Measurements from ENCODE around the gene HM13. TPM values are rescaled to one million over a fixed set of nuclear protein-coding genes. Genes with fewer than 3 reads are reported as not detected.

The HM13 gene
- total and polyA plus RNA-seq, 2 of the 13 experiments (the other 11 are each of a cell fraction or from before 2014, with no cell fraction given): 118 to 243 TPM

DNA sequence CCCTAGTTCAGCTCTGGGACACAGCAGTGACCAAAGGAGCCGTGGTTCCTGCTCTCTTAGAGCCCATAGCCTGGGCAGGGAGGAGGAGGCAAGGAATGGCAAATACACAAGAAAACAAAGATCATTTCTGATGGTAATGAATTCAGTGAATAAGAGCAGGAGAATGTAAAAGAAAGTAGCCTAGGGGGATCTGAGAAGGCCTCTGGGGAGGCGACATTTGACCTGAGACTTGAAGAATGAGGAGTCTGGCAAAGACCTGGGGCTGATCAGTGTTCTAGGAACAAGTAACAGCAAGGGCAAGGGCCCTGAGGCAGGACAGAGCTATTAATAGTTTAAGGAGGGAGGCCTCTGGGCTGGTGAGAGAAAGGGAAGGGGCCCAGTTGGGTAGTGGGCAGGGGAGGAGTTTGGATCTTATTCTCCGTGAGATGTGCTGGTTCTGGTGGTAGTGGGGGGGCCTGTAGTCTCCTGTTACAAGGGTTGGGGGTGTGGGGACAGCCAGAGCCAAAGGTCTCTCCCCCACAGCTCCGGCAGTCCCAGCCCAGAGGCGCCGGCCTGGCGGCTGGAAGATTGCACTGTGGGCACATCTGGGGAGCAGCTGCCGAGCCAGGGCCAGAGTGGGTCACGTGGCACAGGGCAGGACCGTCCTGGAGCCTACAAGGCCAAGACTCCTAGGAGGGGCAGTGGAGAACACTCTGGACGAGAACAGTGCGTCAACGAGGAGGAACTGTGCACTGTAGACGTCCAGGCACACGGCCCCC lies 81.6 kb downstream of the HM13 start (continued):
- TF ChIP-seq KDM1A (CRISPR knock-in tag; IDR thresholded peaks at IDR 0.05) (no peak), SP140L (CRISPR knock-in tag; IDR thresholded peaks at IDR 0.05; ENCODE audit: borderline replicate concordance) (no peak), FOXC1 (CRISPR knock-in tag; IDR thresholded peaks at IDR 0.05; ENCODE audit: borderline replicate concordance) (peak; percentile 19; the same call in 1 of the 2 replicates), ATF7-NPFF (CRISPR knock-in tag; IDR thresholded peaks at IDR 0.05; ENCODE audit: low read depth) (no peak), FOXJ3 (CRISPR knock-in tag; IDR thresholded peaks at IDR 0.05; ENCODE audit: borderline replicate concordance) (peak; percentile 62), YY1 (IDR thresholded peaks at IDR 0.05; ENCODE audit: insufficient read depth, insufficient replicate concordance, low read depth, low read length) (peak; percentile 50), ZNF776 (CRISPR knock-in tag; IDR thresholded peaks at IDR 0.05) (peak; percentile 58; the same call in 1 of the 2 replicates), MED1 (CRISPR knock-in tag; IDR thresholded peaks at IDR 0.05) (peak; percentile 86), SCMH1 (CRISPR knock-in tag; IDR thresholded peaks at IDR 0.05; ENCODE audit: borderline replicate concordance) (no peak), TEAD3 (CRISPR knock-in tag; optimal IDR thresholded peaks at IDR 0.05; ENCODE audit: borderline replicate concordance) (peak; percentile 55), SALL2 (CRISPR knock-in tag; IDR thresholded peaks at IDR 0.05) (no peak), GZF1 (CRISPR knock-in tag; IDR thresholded peaks at IDR 0.05) (no peak), TOE1 (CRISPR knock-in tag; IDR thresholded peaks at IDR 0.05) (no peak), ZNF724P (CRISPR knock-in tag; IDR thresholded peaks at IDR 0.05; ENCODE audit: borderline replicate concordance) (no peak), ZNF788 (CRISPR knock-in tag; IDR thresholded peaks at IDR 0.05; ENCODE audit: borderline replicate concordance) (0 out of 2 replicates have a peak, but pooled peaks have one; percentile 34), ZNF207 (IDR thresholded peaks at IDR 0.05; ENCODE audit: borderline replicate concordance) (no peak), ZBTB3 (CRISPR knock-in tag; IDR thresholded peaks at IDR 0.05; ENCODE audit: borderline replicate concordance, low read depth) (peak; percentile 84), ZNF34 (CRISPR knock-in tag; IDR thresholded peaks at IDR 0.05; ENCODE audit: borderline replicate concordance) (0 out of 2 replicates have a peak, but pooled peaks have one; percentile 79)
- TF ChIP-seq, protein P1, sequence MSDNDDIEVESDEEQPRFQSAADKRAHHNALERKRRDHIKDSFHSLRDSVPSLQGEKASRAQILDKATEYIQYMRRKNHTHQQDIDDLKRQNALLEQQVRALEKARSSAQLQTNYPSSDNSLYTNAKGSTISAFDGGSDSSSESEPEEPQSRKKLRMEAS (IDR thresholded peaks at IDR 0.05): peak; percentile 73
- TF ChIP-seq, protein P2, sequence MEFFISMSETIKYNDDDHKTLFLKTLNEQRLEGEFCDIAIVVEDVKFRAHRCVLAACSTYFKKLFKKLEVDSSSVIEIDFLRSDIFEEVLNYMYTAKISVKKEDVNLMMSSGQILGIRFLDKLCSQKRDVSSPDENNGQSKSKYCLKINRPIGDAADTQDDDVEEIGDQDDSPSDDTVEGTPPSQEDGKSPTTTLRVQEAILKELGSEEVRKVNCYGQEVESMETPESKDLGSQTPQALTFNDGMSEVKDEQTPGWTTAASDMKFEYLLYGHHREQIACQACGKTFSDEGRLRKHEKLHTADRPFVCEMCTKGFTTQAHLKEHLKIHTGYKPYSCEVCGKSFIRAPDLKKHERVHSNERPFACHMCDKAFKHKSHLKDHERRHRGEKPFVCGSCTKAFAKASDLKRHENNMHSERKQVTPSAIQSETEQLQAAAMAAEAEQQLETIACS (CRISPR knock-in tag; IDR thresholded peaks at IDR 0.05): no peak; the same call in 1 of the 2 replicates
- TF ChIP-seq, protein P3, sequence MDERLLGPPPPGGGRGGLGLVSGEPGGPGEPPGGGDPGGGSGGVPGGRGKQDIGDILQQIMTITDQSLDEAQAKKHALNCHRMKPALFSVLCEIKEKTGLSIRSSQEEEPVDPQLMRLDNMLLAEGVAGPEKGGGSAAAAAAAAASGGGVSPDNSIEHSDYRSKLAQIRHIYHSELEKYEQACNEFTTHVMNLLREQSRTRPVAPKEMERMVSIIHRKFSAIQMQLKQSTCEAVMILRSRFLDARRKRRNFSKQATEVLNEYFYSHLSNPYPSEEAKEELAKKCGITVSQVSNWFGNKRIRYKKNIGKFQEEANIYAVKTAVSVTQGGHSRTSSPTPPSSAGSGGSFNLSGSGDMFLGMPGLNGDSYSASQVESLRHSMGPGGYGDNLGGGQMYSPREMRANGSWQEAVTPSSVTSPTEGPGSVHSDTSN (CRISPR knock-in tag; IDR thresholded peaks at IDR 0.05): 0 out of 2 replicates have a peak, but pooled peaks have one; percentile 15
- TF ChIP-seq, protein P4, sequence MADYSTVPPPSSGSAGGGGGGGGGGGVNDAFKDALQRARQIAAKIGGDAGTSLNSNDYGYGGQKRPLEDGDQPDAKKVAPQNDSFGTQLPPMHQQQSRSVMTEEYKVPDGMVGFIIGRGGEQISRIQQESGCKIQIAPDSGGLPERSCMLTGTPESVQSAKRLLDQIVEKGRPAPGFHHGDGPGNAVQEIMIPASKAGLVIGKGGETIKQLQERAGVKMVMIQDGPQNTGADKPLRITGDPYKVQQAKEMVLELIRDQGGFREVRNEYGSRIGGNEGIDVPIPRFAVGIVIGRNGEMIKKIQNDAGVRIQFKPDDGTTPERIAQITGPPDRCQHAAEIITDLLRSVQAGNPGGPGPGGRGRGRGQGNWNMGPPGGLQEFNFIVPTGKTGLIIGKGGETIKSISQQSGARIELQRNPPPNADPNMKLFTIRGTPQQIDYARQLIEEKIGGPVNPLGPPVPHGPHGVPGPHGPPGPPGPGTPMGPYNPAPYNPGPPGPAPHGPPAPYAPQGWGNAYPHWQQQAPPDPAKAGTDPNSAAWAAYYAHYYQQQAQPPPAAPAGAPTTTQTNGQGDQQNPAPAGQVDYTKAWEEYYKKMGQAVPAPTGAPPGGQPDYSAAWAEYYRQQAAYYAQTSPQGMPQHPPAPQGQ (CRISPR knock-in tag; IDR thresholded peaks at IDR 0.05; ENCODE audit: borderline replicate concordance): no peak

Measured in HepG2 (cell line).